Stimulated activated CD8-positive, alpha-beta memory T cell treated with anti-CD3 and anti-CD28 coated beads, Interleukin-15, amount 100 ng/mL, for 1 hour (primary cell): Measurements from ENCODE around the gene BRICD5.

Source experiments
- DNase-seq: peaks from one replicate; pipeline ENCODE4 v3.0.0-alpha.2; 2020; ENCODE audit warnings: low read depth

BRICD5 gene

DNA sequence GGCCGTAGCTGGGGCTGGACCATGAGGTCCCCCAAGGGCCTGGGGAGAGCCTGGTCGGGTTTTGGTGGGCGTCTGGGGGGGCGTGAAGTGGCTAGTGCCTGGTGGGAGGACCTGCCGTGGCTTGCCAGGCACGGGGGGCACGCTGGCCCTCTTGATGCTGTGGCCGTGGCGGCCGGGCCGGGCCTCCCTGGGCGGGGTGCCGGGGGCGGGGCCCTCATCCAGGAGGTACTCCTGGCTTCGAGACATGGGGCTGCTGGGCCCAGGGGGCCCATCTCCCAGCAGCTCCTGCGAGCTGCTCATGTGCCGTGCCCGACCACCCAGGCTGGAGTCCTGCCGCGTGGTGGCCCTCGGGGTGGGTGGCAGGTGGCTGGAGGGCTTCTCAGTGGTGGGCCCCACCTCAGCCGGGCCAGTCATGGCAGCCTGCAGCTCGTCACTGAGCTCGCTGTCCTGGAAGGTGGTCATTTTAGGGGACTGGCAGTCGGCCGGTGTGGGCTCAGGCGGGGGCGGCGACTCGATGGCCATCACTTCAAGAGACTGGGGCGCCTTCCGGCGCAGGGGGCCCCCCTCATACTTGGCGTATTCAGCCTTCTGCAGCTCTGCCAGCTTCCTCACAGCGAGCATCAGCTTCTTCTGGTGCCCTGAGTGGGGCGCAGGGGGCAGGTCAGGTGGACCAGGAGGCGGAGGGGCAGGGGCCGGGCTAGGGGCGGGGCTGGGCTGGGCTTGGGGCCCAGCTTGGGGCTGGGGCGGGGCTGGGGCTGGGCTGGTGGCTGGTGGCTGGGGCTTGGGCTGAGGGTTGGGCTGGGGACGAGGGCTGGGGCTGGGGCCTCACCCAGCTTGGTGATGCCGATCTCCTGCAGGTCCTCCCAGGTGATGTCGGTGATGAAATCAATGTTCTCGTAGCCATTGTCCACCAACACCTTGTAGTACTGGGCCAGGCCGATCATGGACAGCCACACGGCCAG, 29.4 kb downstream of the BRICD5 start:
- DNase-seq: no peak

- DNase-seq: no peak
Measured at GRCh38 chr16:2180461-2180860, 30.2 kb downstream of the BRICD5 start.

DNA sequence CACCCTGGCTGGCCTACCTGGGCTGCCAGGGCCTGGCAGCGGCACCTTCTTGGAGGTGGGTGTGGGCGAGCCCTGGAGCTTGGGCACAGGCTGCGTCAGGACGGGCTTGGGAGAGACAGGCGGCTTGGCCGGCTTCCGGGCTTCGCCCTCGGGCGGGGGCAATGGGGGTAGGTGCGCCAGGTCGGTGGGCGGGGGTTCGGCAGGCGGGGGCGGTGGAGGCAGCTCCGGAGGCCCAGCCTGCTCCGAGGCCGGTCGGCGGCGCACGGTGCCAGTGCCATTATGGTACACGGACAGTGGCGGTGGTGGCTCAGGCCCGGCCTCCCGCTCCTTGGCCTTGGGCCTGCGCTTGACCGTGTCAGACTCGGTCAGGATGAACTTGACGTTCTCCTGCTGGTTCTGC, 31.1 kb downstream of the BRICD5 start:
- DNase-seq: no peak

GRCh38 chr16:2179107-2179501, 31.6 kb downstream of the BRICD5 start:
- DNase-seq: no peak

DNA sequence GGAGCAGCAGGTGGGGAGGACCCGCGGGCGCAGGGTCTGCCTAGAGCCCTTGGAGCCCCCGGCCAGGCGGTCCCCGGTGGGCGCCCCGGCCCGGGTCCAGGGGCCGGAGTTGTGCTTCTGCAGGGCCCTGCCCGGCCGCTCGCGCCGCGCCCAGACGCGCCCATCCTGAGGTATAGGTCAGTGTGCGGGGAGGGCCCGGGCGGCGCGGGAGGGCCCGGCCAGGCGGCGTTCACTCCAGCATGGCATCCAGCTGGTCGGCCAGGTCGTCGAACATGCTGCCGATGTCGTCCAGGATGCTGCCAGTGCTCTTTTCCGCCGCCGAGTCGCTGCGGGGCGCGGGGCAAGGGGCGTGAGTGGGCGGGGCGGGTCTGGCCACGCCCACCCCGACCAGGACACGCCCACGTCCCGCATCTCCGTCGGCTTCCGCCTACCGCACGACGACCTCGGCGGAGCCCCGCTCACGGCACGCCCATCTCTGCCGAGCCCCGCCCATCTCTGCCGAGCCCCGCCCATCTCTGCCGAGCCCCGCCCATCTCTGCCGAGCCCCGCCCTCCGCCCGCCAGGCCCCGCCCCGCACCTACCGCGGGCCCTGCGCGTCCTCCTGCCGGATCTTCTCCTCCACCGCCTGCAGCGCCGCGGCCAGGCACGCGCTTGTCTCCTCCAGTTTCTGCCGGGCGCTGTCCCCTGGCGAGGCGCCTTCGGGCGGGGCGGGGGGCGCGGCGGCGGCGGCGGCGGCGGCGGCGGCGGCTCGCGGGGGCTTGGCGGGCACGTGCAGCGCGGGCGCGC, 32.1 kb downstream of the BRICD5 start:
- DNase-seq: no peak

- no peak for DNase-seq
Measured at GRCh38 chr16:2177561-2177960, 33.1 kb downstream of the BRICD5 start.

- DNase-seq: no peak
Measured at GRCh38 chr16:2177101-2177500, 33.6 kb downstream of the BRICD5 start.

DNA sequence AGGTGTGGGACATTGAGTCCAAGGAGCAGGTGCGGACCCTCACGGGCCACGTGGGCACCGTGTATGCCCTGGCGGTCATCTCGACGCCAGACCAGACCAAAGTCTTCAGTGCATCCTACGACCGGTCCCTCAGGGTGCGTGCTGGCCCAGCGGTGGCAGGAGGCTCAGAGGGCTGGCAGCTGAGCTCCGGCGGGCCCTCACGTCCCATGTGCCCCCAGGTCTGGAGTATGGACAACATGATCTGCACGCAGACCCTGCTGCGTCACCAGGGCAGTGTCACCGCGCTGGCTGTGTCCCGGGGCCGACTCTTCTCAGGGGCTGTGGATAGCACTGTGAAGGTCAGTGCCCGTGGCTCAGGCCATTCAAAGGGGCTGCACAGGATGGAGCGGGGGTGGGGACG, 34.6 kb downstream of the BRICD5 start:
- no peak for DNase-seq

- DNase-seq: no peak
Measured at GRCh38 chr16:2175454-2175853, 35.2 kb downstream of the BRICD5 start.

DNA sequence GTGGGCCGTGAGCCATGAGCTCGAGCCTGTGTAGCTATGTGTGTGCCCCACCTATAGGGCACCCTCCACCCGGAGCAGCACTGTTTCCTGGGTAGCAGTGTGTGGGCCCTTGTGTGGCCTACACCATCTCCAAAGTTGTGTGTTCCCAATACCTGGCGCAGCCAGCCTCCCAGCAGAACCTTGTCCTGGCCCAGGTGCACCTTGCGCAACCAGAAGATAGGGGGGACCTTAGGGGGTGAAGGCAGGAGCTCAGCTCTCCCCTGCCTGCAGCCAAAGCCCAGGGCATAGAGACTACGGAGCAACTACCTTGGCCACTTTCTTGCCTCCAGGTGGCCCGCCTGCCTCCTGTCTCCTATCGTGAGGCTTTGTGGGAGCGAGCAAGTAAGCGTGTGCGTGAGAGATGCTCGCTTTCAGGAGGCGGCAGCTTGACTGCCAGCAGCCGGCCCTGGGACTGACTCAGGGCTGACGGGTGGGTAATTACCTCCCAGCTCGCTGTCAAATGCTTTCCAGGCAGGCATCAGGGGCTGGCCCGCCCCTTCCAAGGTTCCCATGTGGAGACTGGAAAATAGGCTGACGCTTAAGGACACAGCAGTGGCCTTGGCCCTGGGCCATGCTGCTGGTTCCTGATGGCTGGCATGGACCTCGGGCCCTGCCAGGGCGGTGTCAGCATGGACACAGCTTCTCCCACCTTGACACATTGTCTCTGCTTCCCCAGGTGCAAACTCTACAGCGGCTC, 36.1 kb downstream of the BRICD5 start:
- DNase-seq: no peak

GRCh38 chr16:2173916-2174315, 36.7 kb downstream of the BRICD5 start:
- no peak for DNase-seq

- no peak for DNase-seq
Measured at GRCh38 chr16:2173366-2173765, 37.3 kb downstream of the BRICD5 start.

DNA sequence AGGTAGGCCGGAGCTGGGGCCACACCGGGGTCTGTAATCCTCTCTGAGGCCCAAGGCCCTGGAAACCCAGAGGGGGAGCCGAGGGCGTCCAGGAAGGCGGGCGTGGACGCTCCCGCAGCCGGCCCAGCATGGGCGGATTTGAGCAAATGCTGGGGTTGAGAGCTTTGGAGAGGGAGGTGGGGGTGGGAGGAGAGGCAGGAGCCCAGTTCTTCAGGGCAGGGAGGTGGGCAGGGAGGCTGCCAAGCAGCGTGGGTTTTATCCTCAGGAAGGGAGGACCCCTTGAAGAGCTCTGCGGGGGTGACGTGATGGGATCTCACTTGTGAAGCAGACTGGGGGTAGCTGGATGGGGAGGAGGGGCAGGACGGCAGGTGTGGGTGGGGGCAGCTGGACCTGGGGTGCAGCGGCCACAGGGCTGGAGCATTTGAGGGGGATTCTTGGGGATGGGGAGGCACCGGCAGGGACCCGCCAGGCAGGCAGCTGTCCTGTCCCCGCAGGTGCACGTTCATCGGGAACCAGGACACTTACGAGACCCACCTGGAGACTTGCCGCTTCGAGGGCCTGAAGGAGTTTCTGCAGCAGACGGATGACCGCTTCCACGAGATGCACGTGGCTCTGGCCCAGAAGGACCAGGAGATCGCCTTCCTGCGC, 37.9 kb downstream of the BRICD5 start:
- DNase-seq: no peak

- DNase-seq: no peak
Measured at GRCh38 chr16:2171601-2172178, 39.0 kb downstream of the BRICD5 start.

DNA sequence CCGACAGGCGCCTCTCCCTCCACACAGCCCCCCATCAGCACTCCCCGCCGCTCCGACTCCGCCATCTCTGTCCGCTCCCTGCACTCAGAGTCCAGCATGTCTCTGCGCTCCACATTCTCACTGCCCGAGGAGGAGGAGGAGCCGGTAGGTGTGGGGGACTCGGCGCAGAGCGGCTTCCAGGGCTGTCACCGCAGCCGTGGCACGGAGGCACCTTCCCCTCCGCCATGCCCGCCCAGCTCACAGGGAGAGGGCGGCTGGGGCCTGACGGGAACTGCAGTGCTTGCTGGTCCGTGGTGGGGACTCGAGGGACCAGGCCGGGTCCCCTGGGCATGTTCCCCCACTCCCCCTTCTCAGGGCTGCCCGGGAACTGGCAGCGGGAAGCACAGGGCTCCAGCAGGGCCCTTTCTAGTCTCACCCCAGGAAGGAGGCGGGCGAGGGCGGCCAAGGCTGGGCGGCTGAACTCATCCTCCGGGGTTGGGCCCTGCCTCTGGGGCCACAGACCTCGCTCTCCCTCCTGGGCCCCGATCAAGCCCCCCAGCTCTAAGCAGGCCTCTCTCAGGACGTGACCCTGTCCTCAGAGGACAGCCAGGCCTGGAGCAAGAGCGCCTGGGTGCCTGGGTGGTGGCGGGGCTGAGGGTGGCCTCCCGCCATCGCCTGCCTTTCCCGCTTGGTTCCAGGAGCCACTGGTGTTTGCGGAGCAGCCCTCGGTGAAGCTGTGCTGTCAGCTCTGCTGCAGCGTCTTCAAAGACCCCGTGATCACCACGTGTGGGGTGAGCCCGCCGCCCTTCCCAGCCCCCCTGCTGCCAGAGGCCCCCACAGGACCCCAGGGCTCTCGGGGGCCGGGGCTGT, 39.9 kb downstream of the BRICD5 start:
- DNase-seq: no peak

DNA sequence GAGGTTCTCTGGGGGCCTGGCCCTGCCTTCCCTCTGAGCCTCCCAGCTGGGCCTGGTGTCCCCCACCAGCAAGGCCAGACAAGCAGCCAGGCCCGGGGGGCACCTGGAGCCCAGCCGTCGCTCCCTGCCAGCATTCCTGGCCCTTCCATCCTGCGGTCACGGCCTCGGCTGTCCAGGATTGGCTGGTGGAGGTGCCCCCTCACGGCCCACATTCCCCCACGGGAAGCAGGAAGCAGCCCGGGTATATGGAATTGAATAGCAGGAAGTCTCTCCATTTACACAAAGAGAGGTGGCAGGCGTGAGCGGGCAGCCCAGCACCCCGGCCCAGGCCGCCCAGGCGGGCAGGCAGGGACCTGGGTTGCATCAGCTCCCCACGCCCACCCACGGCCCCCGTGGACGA, 40.6 kb downstream of the BRICD5 start:
- DNase-seq: no peak

DNA sequence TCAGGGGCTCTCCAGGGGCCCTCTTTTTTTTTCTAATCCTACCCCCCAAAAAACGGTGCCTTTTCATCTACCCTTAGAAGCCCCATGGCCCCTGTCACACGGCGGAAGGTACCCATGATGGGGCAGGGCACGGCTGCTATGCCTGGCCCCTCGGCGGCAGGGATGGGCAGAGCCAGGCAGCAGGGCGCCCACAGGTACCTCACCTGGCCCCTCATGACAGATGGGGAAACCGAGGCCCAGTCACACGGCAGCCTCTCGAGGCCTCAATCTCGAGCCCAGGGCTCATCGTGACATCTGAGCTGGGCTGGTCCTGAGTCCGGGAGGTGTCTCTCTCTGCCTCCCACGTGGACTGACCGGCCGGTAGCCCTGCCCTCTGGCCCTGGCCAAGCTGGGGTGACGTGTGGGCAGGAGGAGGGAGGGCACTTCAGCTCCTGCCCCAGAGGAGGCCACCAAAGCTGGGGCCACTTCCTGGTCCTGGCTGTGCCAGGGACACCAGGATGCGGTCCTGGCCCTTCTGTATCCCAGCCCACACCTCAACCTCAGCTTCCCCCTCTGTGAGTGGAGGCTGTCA, 43.5 kb downstream of the BRICD5 start:
- no peak for DNase-seq

- no peak for DNase-seq
Measured at GRCh38 chr16:2166263-2167067, 44.2 kb downstream of the BRICD5 start.

DNA sequence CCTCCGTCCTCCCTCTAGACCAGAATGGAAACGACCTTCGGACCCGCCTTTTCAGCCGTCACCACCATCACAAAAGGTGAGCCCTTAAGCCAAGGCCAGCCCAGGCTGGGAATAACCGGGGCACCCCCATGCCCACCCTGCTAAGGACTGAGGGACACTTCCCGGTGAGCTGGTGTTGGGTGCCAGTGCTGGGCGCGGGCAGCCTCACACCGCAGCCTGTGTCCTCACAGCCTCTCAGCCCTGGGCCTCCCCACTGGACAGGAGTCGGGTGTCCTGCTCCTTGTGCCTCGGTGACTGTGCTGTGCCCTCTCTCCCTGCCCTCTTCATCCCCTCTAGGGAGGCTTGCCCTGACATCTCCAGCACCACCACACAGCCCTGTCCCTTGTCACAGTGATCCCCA, 44.8 kb downstream of the BRICD5 start:
- no peak for DNase-seq
